ENCODE data around the gene QTRT2. TPM values are rescaled to one million over a fixed set of nuclear protein-coding genes. Genes with fewer than 3 reads are reported as not detected.

The QTRT2 gene
- polyA plus RNA-seq, 2 of the 4 experiments (the other 2 are of a cell fraction): 23.5 to 33.9 TPM

GRCh38 chr3:114115143-114115542 lies 58.6 kb downstream of the QTRT2 start:
- ChIA-PET CTCF (no interaction called here), POLR2A (no interaction called here)
- WGBS (ENCODE audit: missing lambda C conversion rate): 73% methylated on average over 7 of the region's 7 CpGs
- H3K4me2 ChIP-seq: no peak overlapping the region
- H3K4me1 ChIP-seq: no peaks in the 10 kb centered on the region
- FAIRE-seq (no peak), DNase-seq (ENCODE audit: low read depth in 1 of 2, low spot score in 1 of 2) (no peak), ATAC-seq (no peak)
- TF ChIP-seq RNF2 (IDR thresholded peaks at IDR 0.05; ENCODE audit: borderline replicate concordance, low read depth) (no peak), RAD21 (conservative IDR thresholded peaks at IDR 0.05 in 1 of 2, IDR thresholded peaks at IDR 0.05 in 1 of 2) (no peak), EHF (CRISPR knock-in tag; IDR thresholded peaks at IDR 0.05) (no peak), REST (IDR thresholded peaks at IDR 0.05) (no peak), SMC3 (IDR thresholded peaks at IDR 0.05) (no peak), CEBPB (IDR thresholded peaks at IDR 0.05) (no peak), MAX (IDR thresholded peaks at IDR 0.05) (no peak), FOSB (CRISPR knock-in tag; IDR thresholded peaks at IDR 0.05) (no peak), BCL3 (IDR thresholded peaks at IDR 0.05) (no peak)
- no peaks in the 10 kb centered on the region for H3K9me3 ChIP-seq
- no peak overlapping the region for H3K27ac ChIP-seq
- H3K4me3 ChIP-seq: no peak overlapping the region

GRCh38 chr3:114119776-114120175 lies 63.2 kb downstream of the QTRT2 start:
- 22% methylated on average over 1 of the region's 1 CpG for WGBS (ENCODE audit: missing lambda C conversion rate)
- no peak overlapping the region for H3K27ac ChIP-seq
- no peaks in the 10 kb centered on the region for H3K4me1 ChIP-seq
- no peak for FAIRE-seq
- ChIA-PET POLR2A (no interaction called here), CTCF (no interaction called here)
- no peak for TF ChIP-seq EHMT2 (IDR thresholded peaks at IDR 0.05; ENCODE audit: low read depth)
- TF ChIP-seq NPAS2 (CRISPR knock-in tag; IDR thresholded peaks at IDR 0.05; ENCODE audit: borderline replicate concordance): no peak
- TF ChIP-seq BCL3 (IDR thresholded peaks at IDR 0.05): no peak
- no peak for TF ChIP-seq RFX5 (IDR thresholded peaks at IDR 0.05)
- no peak for TF ChIP-seq REST (IDR thresholded peaks at IDR 0.05)
- TF ChIP-seq CBX8 (IDR thresholded peaks at IDR 0.05): no peak
- no peak for TF ChIP-seq E2F6 (IDR thresholded peaks at IDR 0.05; ENCODE audit: borderline replicate concordance, low read depth)
- TF ChIP-seq HOXB5 (CRISPR knock-in tag; IDR thresholded peaks at IDR 0.05): no peak
- TF ChIP-seq JUN (IDR thresholded peaks at IDR 0.05): no peak
- no peak for TF ChIP-seq KDM5A (IDR thresholded peaks at IDR 0.05)
- no peak for TF ChIP-seq JUNB (IDR thresholded peaks at IDR 0.05)
- no peak for TF ChIP-seq MAX (IDR thresholded peaks at IDR 0.05)
- no peak for DNase-seq (ENCODE audit: low read depth in 1 of 2, low spot score in 1 of 2)
- ATAC-seq: no peak
- H3K9me3 ChIP-seq: no peaks in the 10 kb centered on the region
- H3K4me3 ChIP-seq: no peak overlapping the region
- H3K4me2 ChIP-seq: no peak overlapping the region

Data from A549 (cell line).